NOMO-1 (cell line): Measurements from ENCODE around the gene UHMK1.
"Not testable (repeated sequence)": the region's sequence is repeated elsewhere in the genome, so short reads cannot be mapped to it uniquely, and the experiment has no call there.

Experiments used
- DNase-seq, 2 experiments: peaks; one replicate each; lab custom pipeline; 2025; ENCODE audit not compliant: unreplicated experiment in 2 of 2; lab: John Stamatoyannopoulos, UW

The UHMK1 gene, protein sequence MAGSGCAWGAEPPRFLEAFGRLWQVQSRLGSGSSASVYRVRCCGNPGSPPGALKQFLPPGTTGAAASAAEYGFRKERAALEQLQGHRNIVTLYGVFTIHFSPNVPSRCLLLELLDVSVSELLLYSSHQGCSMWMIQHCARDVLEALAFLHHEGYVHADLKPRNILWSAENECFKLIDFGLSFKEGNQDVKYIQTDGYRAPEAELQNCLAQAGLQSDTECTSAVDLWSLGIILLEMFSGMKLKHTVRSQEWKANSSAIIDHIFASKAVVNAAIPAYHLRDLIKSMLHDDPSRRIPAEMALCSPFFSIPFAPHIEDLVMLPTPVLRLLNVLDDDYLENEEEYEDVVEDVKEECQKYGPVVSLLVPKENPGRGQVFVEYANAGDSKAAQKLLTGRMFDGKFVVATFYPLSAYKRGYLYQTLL

DNA sequence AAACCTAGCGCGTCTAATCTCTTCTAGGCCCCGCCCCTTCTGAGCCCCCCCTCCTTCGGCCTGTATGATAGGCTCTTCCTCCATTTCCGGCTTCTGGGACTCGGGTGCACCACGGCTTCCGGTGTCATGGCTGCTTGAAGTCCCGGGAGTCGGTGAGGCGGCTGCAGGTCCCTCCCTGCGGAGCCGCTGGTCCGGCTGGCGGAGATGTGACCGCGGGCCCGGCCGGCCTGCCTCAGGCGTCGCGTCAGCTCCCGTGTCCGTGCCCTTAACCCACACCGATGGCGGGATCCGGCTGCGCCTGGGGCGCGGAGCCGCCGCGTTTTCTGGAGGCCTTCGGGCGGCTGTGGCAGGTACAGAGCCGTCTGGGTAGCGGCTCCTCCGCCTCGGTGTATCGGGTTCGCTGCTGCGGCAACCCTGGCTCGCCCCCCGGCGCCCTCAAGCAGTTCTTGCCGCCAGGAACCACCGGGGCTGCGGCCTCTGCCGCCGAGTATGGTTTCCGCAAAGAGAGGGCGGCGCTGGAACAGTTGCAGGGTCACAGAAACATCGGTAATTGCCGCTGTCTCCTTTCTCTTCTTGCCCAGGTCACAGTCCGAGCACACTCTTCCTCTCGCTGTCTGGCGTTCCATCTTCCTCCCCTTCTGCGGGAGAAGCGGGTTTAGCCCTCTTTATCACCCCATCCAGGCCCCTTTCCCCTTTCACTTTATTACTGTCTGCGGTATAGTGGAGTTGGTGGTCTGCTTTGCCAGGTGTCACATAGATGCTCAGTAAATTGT is at the start of gene UHMK1:
UHMK1 (plus strand) TSS at position 96 of the 773 bp plus-strand sequence; CDS start at position 279, 183 bp downstream.
- peak; percentile 88 to 91 for DNase-seq

DNA sequence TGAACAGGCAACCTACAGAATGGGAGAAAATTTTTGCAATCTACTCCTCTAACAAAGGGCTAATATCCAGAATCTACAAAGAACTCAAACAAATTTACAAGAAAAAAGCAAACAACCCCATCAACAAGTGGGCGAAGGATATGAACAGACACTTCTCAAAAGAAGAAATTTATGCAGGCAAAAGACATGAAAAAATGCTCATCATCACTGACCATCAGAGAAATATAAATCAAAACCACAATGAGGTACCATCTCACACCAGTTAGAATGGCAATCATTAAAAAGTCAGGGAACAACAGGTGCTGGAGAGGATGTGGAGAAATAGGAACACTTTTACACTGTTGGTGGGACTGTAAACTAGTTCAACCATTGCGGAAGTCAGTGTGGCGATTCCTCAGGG is 43.3 kb upstream of the UHMK1 start:
- DNase-seq: not testable (repeated sequence)

DNA sequence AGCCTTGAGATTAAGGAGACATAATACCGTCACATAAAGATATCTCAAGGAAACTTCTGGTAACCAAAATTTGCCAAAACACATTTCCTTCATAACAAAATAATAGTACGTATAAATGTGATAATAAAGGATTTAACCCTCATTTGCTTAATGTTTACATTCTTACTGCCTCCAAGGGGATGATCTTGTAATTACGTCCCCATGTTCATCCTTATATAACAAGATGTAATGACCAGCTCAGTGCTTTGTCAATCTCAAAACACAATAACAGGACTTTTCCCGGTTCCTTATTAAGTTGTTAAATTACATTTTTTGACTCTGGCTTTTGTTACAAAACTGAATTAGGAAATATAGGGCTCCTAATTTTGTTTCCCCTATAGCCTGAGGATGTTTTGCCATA is 41.3 kb upstream of the UHMK1 start:
- DNase-seq: no peak

DNA sequence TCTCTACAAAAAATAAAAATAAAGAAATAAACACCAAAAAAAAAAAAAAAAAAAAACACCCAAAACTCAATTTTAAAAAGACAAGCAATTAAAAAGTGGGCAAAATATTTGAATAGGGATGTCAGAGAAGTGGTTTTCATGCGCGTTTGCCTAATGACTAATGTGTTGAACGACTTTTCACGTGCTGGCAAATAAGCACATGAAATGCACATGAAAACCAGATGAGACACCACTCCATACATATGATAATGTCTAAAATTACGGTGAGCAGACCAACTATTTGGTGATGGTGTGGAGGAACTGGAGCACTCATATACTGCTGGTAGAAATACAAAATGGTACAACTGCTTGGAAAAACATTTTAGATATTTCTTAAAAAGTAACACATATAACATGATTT is 39.4 kb upstream of the UHMK1 start:
- DNase-seq: no peak

DNA sequence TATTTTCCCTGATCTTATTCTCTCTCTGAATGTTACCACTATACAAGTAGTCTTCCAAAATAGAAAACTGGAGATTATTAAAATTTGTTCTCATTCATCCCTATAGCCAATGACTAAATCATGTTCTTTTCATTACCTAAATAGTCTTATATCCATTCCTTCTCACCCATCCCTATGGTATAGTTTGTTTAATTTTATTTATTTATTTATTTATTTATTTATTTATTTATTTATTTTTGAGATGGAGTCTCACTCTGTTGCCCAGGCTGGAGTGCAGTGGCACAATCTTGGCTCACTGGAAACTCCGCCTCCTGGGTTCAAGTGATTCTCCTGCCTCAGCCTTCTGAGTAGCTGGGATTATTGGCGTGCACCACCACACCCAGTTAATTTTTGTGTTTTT is 35.2 kb upstream of the UHMK1 start:
- not testable (repeated sequence) for DNase-seq

DNA sequence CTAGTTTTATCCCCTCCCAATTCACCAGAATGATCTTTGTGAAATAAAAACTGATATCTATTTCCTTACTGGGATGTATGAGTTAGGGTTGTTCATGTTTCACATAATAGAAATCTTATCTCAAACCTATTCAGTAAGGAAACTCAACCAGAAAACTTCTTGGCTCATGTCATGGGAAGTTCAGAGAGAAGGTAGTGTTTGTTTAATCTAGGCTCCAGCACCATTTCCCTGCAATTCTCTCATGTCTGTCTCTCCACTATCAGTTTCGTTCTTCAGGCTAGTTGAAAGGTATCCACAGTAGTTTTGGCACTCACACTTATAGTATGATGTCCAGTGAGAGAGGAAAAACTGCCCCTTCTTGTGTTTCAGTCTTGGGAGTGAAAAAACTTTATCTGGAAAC is 34.6 kb upstream of the UHMK1 start:
- no peak for DNase-seq

DNA sequence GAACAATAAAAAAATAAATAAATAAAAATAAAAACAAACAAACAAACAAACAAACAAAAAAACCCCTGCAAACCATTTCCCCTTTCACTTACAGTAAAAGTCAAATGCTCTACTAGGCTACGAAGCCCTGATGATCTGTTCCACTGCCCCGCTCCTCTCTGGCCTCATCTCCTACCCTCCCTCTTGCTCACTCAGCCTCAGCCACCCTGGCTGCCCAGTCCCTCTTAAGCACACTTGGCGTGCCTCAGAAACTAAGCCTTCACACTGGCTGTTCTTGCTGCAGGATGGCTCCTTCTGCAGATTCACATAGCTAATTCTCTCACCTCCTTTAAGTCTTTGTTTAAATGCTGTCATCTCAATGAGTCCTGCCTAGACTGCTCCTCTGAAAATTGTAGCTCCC is 30.8 kb upstream of the UHMK1 start:
- no peak for DNase-seq

DNA sequence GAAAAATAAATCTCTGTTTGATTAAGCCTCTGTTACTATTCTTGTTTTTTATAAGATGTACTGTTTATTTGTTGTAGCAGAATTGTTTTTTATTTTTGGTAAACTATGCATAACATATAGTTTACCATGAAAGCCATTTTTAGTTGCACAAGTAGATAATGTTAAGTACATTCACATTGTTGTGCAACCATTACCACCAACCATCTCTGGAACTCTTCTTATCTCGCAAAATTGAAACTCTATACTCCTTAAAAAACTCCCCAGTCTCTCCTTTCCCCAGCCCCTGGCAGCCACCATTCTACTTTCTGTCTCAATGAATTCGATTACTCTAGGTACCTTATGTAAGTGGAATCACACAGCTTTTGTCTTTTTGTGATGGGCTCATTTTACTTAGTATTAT is 27.4 kb upstream of the UHMK1 start:
- no peak for DNase-seq

DNA sequence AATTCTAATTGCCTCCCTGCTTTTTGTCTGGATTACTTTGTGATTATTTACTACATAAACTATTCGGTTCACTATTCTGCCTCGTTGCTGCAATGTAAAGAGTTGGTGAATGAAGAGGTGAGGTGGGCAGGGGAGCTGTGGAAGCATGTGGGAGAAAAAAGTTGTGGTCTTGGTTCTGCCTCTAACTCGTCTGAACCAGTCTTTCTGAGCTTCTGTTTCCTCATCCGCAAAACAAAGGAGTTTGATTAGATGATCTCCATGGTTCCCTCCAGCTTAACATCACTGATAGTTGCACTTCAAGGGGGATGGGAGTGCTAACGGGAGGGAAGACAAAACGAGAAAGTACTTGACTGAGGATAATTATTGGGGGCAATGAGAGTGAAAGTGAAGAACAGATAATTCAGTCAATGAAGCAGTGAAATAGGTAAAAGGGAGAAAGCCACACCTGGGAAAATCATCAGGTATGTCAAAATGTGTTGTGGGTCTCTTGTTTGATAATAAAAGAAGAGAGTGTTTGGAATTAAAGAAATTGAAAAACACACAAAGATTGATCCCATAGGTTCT is 26.2 kb upstream of the UHMK1 start:
- DNase-seq: no peak

DNA sequence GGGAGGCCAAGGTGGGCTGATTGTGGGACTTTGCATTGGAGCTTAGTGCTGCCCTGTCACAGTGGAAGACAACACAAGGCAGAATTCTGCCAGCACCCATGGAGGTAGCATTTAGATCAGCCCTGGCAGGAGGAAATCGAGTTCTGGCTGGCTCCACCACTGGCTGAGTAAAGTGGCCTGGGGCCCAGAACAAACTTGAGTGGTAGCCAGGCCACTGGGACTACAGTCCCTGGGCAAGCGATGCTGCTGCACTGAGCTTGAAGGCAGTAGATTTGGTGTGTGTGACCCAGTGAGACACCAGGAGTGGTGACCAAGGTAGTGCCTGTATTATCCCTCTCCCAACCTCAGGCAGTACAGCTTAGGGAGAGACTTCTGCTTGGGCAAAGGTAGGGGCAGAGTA is 22.5 kb upstream of the UHMK1 start:
- no peak for DNase-seq

DNA sequence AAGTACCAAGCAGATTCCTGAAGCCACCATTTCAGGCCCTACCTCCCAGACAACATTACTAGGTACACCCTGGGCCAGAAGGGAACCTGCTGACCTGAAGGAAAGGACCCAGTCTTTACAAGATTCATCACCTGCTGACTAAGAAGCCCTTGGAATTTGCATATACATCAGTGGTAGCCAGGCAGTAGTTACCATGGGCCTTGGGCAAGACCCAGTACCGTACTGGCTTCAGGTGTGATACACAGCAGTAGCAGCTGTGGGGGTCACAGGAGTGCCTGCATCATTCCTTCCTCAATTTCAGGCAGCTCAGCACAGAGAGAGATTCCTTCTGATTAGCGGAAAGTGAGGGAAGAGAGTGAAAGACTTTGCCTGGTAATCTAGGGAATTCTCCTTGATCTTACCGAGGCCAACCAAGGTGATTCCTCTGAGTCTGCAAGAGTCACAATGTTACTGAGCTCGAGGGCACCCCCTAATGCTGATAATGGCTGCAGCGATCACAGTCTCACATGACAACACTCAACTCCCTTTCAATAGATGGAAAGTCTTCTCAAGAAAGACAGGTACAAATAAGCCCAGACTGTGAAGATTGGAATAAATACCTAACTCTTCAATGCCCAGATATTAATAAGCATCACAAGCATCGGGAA is 22.0 kb upstream of the UHMK1 start:
- no peak for DNase-seq

DNA sequence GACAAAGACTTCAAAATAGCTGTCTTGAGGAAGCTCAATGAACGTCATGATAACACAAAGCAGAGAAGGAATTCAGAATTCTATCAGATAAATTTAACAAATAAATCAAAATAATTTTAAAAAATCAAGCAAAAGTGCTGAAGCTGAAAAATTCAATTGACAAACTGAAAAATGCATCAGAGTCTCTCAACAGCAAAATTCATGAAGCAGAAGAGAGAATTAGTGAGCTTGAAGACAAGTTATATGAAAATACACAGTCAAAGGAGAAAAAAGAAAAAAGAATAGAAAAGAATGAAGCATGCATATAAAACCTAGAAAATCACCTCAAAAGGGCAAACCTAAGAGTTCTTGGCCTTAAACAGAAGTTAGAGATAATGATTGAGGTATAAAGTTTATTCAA is 21.0 kb upstream of the UHMK1 start:
- DNase-seq: no peak

DNA sequence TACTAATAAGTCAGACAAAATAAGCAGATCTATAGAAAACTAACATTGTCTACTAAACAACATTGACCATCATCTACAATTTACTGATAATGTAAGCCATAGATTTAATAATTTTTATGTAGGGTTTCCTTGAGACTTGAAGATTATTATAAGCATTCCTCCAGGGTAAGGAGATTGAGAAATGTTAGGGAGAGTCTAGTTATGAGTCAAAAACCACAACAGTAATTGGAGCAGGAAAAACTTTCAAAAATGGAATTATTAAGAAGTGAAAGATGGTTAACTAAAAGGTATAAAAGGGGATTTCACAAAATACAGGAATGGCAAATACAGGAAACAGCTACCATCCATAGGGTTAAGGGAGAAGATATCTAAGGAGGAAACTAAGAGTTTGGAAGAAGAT is 12.4 kb upstream of the UHMK1 start:
- no peak for DNase-seq

DNA sequence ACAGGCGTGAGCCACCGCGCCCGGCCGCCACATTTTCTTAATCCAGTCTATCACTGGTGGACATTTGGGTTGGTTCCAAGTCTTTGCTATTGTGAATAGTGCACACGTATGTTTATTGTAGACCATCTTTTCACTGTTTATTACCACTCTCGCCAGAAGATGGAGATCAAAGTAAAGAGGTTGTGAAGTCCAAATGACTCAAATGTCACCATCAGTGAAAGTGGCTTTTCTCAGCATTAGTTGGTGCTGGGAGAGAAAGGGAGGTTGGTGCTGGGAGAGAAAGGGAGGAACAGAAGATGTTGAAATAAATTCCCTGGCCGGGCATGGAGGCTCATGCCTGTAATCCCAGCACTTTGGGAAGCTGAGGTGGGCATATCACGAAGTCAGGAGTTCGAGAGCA is 10.4 kb upstream of the UHMK1 start:
- DNase-seq: no peak

DNA sequence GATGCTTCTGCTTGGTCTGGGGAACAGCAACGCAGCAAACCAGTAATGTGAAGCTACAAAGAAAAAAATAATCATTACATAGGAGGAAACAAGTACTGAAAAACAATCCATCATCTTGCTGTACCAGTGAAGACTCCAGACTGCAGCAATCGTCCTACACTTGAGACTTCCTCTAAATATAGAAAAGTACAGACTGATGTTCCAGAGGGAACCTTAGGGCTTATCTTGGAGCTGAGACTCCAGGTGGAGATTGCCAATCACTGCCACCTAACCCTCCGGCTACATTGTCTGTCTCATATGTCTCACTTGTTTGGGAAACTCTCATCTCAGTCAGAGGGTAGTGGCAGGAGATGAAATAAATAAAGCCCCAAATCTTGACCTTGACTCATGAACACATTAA is 9.4 kb upstream of the UHMK1 start:
- DNase-seq: no peak

DNA sequence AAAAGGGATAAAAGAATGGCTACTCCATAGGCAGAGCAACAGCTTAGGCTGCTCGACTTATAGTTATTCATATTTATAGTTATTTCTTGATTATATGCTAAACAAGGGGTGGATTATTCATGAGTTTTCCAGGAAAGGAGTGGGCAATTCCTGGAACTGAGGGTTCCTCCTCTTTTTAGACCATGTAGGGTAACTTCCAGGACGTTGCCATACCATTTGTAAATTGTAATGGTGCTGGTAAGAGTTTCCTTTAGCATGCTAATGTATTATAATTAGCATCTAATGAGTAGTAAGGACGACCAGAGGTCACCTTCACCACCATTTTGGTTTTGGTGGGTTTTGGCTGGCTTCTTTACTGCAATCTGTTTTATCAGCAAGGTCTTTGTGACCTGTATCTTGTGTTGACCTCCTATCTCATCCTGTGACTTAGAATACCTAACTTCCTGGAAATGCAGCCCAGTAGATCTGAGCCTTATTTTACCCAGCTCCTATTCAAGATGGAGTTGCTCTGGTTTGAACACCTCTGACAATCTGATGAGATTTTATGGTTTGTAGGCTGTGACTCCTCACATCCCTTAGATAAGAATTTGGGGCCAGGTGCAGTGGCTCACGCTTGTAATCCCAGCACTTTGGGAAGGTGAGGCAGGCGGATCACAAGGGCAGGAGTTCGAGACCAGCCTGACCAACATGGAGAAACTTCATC is 1.9 kb upstream of the UHMK1 start:
- not testable (repeated sequence) for DNase-seq

DNA sequence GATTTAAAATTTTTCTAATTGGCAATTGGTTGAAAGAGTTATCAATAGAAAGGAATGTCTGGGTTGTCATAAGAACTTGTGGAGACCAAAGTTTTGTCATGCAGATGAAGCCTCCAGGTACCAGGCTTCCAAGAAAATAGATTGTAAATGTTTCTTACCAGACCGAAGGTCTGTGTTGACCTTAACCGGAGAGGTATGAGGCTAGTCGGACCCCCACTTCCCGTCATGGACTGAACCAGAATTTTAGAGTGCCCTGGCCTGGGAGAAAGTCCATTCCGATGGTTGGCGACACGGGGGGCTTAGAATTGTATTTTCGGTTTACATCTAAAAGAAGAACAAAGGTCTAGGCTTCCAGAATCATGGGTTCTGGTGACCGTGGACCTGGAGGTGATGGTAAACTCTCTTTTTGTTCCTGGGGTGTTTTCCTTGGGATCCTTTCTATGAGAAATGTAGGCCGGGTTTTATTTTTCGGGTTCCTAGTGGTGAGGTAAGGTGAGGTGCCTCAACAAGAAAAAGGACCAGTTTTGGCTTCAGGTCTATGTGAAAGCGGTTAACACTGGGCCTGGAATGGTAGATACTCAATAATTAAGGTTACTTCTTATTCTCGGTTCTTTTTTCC is 405 bp upstream of the UHMK1 start:
- DNase-seq: no peak

DNA sequence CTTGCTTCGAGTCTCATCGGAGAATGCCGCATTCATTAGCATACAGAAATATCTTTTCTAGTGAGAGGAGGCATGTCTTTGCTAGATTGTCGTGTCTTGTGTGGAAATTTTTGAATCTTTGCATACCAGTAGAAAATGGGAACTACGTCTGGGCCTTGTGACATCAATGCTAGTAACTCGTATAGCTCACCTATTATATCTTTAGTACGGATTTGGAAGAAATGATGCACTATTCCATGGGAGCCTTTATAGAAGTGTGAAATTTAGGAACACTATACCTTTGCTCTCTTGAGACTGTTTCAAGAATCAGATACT is 835 bp downstream of the UHMK1 start:
- peak; percentile 57 to 65 for DNase-seq

DNA sequence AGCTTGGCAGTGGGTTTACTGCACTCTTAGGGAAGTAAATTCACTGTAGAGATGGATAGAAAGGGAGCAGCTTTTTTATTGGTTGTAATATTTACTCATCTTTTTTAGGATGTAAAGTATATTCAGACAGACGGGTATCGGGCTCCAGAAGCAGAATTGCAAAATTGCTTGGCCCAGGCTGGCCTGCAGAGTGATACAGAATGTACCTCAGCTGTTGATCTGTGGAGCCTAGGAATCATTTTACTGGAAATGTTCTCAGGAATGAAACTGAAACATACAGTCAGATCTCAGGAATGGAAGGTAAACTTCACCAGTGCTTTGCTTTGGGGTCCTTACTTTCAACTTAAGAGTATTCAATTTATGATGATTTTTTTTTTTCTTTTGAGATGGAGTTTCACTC is 3.2 kb downstream of the UHMK1 start:
- DNase-seq: no peak

DNA sequence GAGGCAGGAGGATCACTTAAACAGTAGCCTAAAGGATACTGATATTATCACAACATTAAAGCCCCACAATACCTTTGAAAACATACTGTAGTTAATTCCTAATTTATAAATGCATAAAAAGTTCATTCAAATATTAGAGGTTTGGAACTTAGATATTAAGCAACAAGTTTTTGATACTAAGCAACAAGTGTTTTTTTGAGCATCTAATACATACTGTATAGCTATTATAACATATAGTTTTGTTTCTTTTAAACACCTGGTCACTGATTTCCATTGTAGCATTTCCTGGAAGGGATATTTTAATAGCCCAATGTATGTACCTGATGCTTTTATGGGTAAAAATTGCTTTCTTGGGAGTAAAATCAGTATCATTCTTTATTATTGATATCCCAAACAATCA is 4.5 kb downstream of the UHMK1 start:
- DNase-seq: no peak
